Skeletal muscle satellite cell (primary cell): ENCODE data around the gene NEK11.
"Not testable (repeated sequence)": the region's sequence is repeated elsewhere in the genome, so short reads cannot be mapped to it uniquely, and the experiment has no call there.

Source experiments
- H3K27me3 ChIP-seq: 2 replicates; pipeline ENCODE4 v1.7.0; 2013; ENCODE audit warnings: low read length; ENCODE audit not compliant: control insufficient read depth, insufficient read depth
- H3K36me3 ChIP-seq: 2 replicates; pipeline ENCODE4 v1.7.0; 2013; ENCODE audit warnings: mild to moderate bottlenecking, control low read depth, low read length; ENCODE audit not compliant: insufficient read depth
- H3K4me1 ChIP-seq: 2 replicates; pipeline ENCODE4 v1.7.0; 2013; ENCODE audit warnings: low read length; ENCODE audit not compliant: control insufficient read depth, insufficient read depth
- H3K4me2 ChIP-seq: 2 replicates; pipeline ENCODE4 v1.7.0; 2013; ENCODE audit warnings: mild to moderate bottlenecking, low read length
- H3K4me3 ChIP-seq: 2 replicates; pipeline ENCODE4 v1.7.0; 2013; ENCODE audit warnings: low read length
- H3K9ac ChIP-seq: 2 replicates; pipeline ENCODE4 v1.7.0; 2013; ENCODE audit warnings: mild to moderate bottlenecking, low read depth, low read length, moderate library complexity
- H3K9me3 ChIP-seq: replicated peaks from 2 replicates; pipeline ENCODE4 v1.7.0; 2013; ENCODE audit warnings: mild to moderate bottlenecking, control low read depth, low read length

Gene NEK11

DNA sequence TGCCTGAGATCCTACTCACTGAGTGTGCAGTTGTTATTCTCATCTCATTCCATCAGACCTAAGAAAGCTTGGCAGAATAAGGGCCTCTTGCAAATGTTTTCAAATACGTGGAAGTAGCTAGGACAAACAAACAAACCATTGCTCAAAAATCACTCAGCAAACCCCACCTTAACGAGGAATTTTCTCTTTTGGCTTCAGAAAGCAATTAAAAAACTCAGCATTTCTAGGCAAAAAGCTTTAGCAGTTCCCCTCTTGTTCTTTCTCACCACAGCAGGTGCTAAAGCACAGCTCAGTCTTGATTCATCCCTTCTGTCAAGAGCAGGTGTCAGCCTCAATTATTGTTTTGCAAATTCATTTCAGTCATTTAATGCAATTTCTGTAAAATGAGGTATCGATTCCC, 296.3 kb downstream of the NEK11 start:
- H3K9me3 ChIP-seq, result no peaks in the 10 kb centered on the region
- no peaks in the 10 kb centered on the region for H3K27me3 ChIP-seq
- H3K4me2 ChIP-seq, result no peak overlapping the region
- H3K36me3 ChIP-seq, result no peaks in the 10 kb centered on the region
- no peak overlapping the region for H3K9ac ChIP-seq
- no peak overlapping the region for H3K4me3 ChIP-seq
- H3K4me1 ChIP-seq, result peaks cover 5% of the 10 kb centered on the region

GRCh38 chr3:131323792-131324191, 297.1 kb downstream of the NEK11 start:
- Histone ChIP-seq H3K9ac (no peak overlapping the region), H3K9me3 (no peaks in the 10 kb centered on the region)

GRCh38 chr3:131324923-131325322, 298.2 kb downstream of the NEK11 start:
- no peak overlapping the region for H3K4me2 ChIP-seq
- no peak overlapping the region for H3K9ac ChIP-seq
- H3K9me3 ChIP-seq, result no peaks in the 10 kb centered on the region
- H3K27me3 ChIP-seq, result no peaks in the 10 kb centered on the region
- no peak overlapping the region for H3K4me3 ChIP-seq
- no peaks in the 10 kb centered on the region for H3K36me3 ChIP-seq
- H3K4me1 ChIP-seq, result peaks cover 5% of the 10 kb centered on the region

More at GRCh38 chr3:131323792-131324191, 297.1 kb downstream of the NEK11 start:
- Histone ChIP-seq H3K4me1 (peaks cover 5% of the 10 kb centered on the region), H3K4me3 (no peak overlapping the region), H3K27me3 (no peaks in the 10 kb centered on the region), H3K4me2 (no peak overlapping the region), H3K36me3 (no peaks in the 10 kb centered on the region)

GRCh38 chr3:131326307-131326706, 299.6 kb downstream of the NEK11 start:
- no peak overlapping the region for H3K9ac ChIP-seq
- H3K4me1 ChIP-seq, result peaks cover 5% of the 10 kb centered on the region
- no peak overlapping the region for H3K4me2 ChIP-seq
- H3K4me3 ChIP-seq, result no peak overlapping the region
- no peaks in the 10 kb centered on the region for H3K9me3 ChIP-seq
- H3K27me3 ChIP-seq, result no peaks in the 10 kb centered on the region
- no peaks in the 10 kb centered on the region for H3K36me3 ChIP-seq

DNA sequence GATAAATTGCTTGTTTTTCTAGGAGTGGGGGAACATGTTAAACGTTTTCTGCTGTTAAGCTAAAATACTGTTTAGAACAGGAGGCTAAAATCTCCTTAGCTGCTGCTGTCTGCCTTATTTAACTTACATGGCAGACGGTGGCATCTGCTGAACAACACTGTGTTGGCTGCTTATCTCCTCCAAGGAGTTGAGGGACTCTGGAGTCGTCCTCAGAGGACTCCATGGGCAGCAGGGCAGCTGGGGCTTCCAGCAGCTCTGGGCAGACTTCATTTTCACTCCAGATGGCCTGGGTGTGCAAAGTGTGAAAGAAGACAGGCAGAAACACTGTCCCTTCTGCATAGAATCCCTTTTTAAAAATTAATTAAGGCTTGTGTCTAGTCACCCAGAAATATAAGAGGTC, 302.0 kb downstream of the NEK11 start:
- H3K4me1 ChIP-seq, result peaks cover 5% of the 10 kb centered on the region
- H3K4me3 ChIP-seq, result no peak overlapping the region
- no peak overlapping the region for H3K9ac ChIP-seq
- H3K27me3 ChIP-seq, result no peaks in the 10 kb centered on the region
- H3K9me3 ChIP-seq, result no peaks in the 10 kb centered on the region
- H3K4me2 ChIP-seq, result no peak overlapping the region
- no peaks in the 10 kb centered on the region for H3K36me3 ChIP-seq

- Histone ChIP-seq H3K4me2 (no peak overlapping the region), H3K9me3 (no peaks in the 10 kb centered on the region), H3K4me3 (no peak overlapping the region), H3K4me1 (peaks cover 3% of the 10 kb centered on the region), H3K9ac (no peak overlapping the region), H3K27me3 (no peaks in the 10 kb centered on the region), H3K36me3 (no peaks in the 10 kb centered on the region)
Observed at GRCh38 chr3:131329774-131330173, 303.1 kb downstream of the NEK11 start.

DNA sequence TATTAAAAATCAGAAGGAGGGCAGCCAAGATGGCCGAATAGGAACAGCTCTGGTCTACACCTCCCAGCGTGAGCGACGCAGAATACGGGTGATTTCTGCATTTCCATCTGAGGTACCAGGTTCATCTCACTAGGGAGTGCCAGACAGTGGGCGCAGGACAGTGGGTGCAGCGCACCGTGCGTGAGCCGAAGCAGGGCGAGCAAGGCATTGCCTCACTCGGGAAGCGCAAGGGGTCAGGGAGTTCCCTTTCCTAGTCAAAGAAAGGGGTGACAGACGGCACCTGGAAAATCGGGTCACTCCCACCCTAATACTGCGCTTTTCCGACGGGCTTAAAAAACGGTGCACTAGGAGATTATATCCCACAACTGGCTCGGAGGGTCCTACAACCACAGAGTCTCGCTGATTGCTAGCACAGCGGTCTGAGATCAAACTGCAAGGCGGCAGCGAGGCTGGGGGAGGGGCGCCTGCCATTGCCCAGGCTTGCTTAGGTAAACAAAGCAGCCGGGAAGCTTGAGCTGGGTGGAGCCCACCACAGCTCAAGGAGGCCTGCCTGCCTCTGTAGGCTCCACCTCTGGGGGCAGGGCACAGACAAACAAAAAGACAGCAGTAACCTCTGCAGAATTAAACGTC, 304.9 kb downstream of the NEK11 start:
- H3K9ac ChIP-seq, H3K9me3 ChIP-seq, H3K4me2 ChIP-seq, H3K36me3 ChIP-seq, H3K27me3 ChIP-seq, H3K4me1 ChIP-seq, H3K4me3 ChIP-seq: not testable (repeated sequence)

GRCh38 chr3:131338948-131339640, 312.4 kb downstream of the NEK11 start:
- Histone ChIP-seq H3K36me3 (no peaks in the 10 kb centered on the region), H3K9me3 (no peaks in the 10 kb centered on the region), H3K27me3 (no peaks in the 10 kb centered on the region), H3K4me3 (peak overlapping the region; percentile 35), H3K4me1 (peaks cover 12% of the 10 kb centered on the region), H3K4me2 (peak overlapping the region; percentile 60), H3K9ac (no peak overlapping the region)

DNA sequence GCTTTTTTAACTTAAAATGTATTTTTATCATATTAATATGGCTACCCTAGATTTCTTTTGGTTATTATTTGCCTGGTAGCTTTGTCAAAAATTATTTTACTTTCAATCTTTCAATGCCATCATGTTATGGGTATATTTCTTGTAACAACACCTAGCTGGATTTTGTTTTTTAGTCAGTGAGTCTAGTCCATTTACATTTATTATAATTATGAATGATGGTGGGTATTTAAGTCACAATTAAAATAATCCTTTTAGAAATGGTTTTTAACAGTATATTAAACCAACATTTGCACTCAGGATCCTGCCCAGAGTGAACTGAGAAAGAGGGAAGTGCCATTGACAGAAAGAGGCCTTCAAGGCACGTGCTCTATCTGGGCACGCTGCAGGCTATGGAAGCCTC, 315.1 kb downstream of the NEK11 start:
- Histone ChIP-seq H3K9ac (no peak overlapping the region), H3K4me2 (no peak overlapping the region), H3K4me3 (no peak overlapping the region), H3K36me3 (no peaks in the 10 kb centered on the region), H3K27me3 (no peaks in the 10 kb centered on the region), H3K9me3 (no peaks in the 10 kb centered on the region), H3K4me1 (peaks cover 12% of the 10 kb centered on the region)

DNA sequence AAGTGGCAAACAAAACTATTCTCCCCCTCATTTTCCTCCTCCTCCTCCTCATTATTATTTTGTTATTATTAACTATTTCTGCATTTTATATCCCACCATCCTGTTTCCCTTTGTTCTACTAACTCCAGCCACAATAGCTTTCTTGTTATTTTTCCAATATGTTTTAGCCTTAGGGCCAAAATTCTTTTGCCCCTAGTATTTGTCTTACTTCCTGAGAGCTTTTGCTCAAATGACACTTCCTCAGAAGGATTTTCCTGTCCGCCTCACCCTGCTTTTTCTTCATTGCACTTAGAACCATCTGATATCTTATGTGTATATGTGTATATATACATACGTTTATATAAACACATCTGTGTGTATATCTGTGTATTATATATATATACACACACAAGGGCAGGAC, 322.2 kb downstream of the NEK11 start:
- Histone ChIP-seq H3K9ac (no peak overlapping the region), H3K4me2 (no peak overlapping the region), H3K36me3 (no peaks in the 10 kb centered on the region), H3K9me3 (no peaks in the 10 kb centered on the region), H3K4me1 (peaks cover 11% of the 10 kb centered on the region), H3K4me3 (no peak overlapping the region), H3K27me3 (no peaks in the 10 kb centered on the region)

- Histone ChIP-seq H3K9ac (no peak overlapping the region), H3K4me2 (no peak overlapping the region), H3K9me3 (no peaks in the 10 kb centered on the region)
Observed at GRCh38 chr3:131349454-131349853, 322.8 kb downstream of the NEK11 start.

GRCh38 chr3:131349946-131350347, 323.3 kb downstream of the NEK11 start:
- no peak overlapping the region for H3K4me3 ChIP-seq
- H3K9ac ChIP-seq, result no peak overlapping the region
- no peaks in the 10 kb centered on the region for H3K27me3 ChIP-seq
- no peaks in the 10 kb centered on the region for H3K36me3 ChIP-seq
- no peaks in the 10 kb centered on the region for H3K9me3 ChIP-seq
- no peak overlapping the region for H3K4me2 ChIP-seq
- H3K4me1 ChIP-seq, result peaks cover 11% of the 10 kb centered on the region

More at GRCh38 chr3:131349454-131349853, 322.8 kb downstream of the NEK11 start:
- no peaks in the 10 kb centered on the region for H3K36me3 ChIP-seq
- no peak overlapping the region for H3K4me3 ChIP-seq
- peaks cover 11% of the 10 kb centered on the region for H3K4me1 ChIP-seq
- no peaks in the 10 kb centered on the region for H3K27me3 ChIP-seq
